VCaP (cell line): ENCODE measurements around the gene CDH4.

Experiments used
- H3K27ac ChIP-seq: fragments of 450-650 bp; 2 replicates; pipeline ENCODE4 v1.5.1; 2017
- TF ChIP-seq, protein P1 (sequence below): fragments of 450-650 bp; conservative IDR thresholded peaks from 2 replicates; pipeline ENCODE4 v1.5.1; 2017; ENCODE audit warnings: mild to moderate bottlenecking, moderate library complexity

The CDH4 gene

DNA sequence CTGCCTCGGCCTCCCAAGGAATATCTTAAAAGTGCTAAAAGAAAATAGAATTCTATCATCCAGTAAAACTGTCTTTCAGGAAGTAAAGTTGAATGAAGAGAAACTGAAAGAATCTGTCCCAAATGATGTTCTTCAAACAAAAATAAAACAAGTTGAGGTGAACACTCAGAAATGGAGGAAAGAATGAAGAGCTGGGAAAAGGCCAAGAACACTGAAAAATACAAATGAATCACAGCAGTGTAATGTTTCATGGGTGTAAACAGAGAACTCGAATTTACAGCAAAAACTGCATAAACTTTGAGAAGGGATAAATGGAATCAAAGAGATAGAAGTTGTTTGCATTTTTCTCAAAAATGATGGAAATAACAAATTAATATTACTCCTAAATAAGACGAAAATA lies 496.3 kb downstream of the CDH4 start:
- no peak overlapping the region for H3K27ac ChIP-seq
- TF ChIP-seq, protein P1, sequence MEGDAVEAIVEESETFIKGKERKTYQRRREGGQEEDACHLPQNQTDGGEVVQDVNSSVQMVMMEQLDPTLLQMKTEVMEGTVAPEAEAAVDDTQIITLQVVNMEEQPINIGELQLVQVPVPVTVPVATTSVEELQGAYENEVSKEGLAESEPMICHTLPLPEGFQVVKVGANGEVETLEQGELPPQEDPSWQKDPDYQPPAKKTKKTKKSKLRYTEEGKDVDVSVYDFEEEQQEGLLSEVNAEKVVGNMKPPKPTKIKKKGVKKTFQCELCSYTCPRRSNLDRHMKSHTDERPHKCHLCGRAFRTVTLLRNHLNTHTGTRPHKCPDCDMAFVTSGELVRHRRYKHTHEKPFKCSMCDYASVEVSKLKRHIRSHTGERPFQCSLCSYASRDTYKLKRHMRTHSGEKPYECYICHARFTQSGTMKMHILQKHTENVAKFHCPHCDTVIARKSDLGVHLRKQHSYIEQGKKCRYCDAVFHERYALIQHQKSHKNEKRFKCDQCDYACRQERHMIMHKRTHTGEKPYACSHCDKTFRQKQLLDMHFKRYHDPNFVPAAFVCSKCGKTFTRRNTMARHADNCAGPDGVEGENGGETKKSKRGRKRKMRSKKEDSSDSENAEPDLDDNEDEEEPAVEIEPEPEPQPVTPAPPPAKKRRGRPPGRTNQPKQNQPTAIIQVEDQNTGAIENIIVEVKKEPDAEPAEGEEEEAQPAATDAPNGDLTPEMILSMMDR, result no peak

DNA sequence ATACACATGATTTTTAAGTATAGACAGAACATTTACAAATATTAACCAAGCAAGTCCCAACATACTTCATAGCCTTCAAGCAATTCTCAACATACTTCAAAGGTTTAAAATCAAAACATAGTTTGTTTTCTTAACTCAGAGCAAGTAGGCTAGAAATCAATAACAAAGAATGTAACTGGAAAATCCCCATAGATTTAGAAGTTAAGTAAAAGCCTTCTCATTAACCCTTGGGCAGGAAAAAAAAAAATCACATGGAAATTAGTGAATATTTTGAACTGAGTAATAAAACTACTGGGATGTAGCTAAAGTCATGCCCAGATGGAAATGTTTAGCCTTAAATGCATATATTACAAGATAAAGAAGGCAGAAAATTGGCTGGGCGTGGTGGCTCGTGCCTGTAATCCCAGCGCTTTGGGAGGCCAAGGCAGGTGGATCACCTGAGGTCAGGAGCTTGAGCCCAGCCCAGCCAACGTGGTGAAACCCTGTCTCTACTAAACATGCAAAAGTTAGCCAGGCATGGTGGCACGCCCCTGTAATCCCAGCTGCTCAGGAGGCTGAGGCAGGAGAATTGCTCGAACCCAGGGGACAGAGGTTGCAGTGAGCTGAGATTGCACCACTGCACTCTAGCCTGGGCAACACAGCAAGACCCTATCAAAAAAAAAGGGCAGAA lies 497.5 kb downstream of the CDH4 start:
- TF ChIP-seq, protein P1, result no peak
- H3K27ac ChIP-seq, result no peak overlapping the region

DNA sequence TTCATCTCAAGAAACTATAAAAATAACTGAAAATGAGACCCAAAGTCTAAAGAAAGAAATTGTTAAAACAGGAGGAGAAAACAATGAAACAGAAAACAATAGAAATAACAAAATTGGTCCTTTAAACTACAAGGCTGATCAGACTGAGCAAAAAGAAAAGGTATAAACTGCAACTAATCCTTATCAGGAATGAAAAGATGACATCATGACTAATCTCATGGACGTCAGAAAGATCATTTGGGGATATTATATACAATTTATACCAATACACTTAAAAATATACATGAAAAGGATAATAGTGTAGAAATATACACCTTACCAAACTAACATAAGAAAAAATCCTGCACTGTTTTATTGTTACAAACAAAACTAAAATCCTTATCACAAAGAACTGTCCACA lies 498.0 kb downstream of the CDH4 start:
- H3K27ac ChIP-seq, result no peak overlapping the region
- TF ChIP-seq, protein P1, result no peak

GRCh38 chr20:61752576-61752975 lies 500.5 kb downstream of the CDH4 start:
- TF ChIP-seq, protein P1, result no peak
- no peak overlapping the region for H3K27ac ChIP-seq

- H3K27ac ChIP-seq, result no peak overlapping the region
- TF ChIP-seq, protein P1, result no peak
These were observed 501.4 kb downstream of the CDH4 start for GRCh38 chr20:61753316-61753942.

DNA sequence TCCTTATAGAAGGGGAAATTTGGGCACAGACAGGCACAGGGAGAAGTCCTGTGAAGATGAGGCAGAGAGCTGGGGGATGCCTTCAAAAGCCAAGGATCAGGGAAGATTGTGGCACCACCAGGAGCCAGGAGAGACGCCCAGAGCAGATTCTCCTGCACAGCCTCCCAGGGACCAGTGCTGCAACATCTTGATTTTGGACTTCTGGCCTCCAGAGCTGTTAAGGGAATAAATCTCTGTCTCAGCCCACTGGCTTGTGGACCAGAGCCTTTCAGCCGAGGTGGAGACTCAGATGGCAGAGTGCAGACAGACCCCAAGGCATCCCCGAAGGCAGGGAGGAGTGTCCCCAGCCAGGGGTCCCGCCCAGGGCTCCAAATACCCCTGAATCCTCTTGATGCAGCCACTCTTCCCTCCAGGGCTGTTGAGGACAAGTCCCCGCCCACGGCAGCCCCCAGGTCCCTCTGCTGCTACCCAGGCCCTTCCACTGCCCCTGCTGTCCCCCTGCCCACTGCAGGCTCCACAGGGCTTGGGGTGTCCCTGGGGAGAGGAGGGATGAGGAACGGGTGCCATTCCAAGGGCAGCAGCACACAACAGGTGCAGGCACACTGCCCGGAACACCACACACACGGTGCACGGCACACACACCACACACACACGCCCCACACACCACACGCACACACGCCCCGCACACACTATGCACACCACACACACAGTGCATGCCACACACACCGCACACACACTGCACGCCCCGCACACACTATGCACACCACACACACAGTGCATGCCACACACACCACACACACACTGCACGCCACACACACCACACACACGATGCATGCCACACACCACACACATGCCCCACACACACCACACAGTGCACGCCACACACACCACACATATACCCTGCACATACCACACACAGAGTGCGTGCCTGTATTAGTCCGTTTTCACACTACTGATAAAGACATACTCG lies 502.2 kb downstream of the CDH4 start:
- no peak overlapping the region for H3K27ac ChIP-seq
- TF ChIP-seq, protein P1, result no peak
